ENCODE measurements around the gene LZTS2.

DNA sequence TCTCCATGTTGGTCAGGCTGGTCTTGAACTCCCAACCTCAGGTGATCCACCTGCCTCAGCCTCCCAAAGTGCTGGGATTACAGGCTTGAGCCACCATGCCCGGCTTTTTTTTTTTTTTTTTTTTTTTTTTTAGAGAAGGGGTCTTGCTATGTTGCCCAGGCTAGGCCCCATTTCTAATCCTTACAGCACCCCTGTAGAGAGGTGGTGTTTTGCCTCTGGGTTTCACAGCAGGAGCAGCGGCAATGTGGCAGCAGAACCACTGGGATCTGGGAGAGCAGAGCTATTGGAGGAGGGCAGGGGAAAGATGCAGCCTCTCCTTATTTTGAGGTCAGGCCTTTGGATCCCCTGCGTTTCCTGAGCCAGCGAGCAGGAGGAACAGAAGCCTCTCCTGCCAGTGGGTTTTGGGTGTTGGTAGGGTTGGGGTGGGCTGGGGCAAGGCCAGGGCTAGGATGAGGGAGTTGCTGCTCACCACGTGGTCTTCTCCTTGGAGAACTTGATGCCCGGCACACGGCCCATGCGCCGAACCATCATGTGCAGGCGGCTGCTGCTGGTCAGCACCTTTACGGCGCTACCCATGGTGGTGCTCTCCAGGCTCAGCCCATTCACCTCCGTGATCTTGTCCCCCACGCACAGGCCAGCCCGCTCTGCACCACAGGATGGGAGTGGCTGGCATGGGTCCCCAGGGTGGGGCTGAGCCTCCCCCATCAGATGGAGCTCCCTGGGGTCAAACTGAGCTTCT lies 23.5 kb downstream of the LZTS2 start:
- TF ChIP-seq, protein P1, sequence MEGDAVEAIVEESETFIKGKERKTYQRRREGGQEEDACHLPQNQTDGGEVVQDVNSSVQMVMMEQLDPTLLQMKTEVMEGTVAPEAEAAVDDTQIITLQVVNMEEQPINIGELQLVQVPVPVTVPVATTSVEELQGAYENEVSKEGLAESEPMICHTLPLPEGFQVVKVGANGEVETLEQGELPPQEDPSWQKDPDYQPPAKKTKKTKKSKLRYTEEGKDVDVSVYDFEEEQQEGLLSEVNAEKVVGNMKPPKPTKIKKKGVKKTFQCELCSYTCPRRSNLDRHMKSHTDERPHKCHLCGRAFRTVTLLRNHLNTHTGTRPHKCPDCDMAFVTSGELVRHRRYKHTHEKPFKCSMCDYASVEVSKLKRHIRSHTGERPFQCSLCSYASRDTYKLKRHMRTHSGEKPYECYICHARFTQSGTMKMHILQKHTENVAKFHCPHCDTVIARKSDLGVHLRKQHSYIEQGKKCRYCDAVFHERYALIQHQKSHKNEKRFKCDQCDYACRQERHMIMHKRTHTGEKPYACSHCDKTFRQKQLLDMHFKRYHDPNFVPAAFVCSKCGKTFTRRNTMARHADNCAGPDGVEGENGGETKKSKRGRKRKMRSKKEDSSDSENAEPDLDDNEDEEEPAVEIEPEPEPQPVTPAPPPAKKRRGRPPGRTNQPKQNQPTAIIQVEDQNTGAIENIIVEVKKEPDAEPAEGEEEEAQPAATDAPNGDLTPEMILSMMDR (conservative IDR thresholded peaks at IDR 0.05 in 1 of 2, IDR thresholded peaks at IDR 0.05 in 1 of 2; ENCODE audit: extremely low read depth in 1 of 2, insufficient read depth in 1 of 2, low read depth in 1 of 2, low read length in 2 of 2): no peak
- no peak for TF ChIP-seq EZH2 (IDR thresholded peaks at IDR 0.05; ENCODE audit: borderline replicate concordance, low read length)
